KOPT-K1 (cell line): ENCODE measurements around the gene MXD3.
A peak's percentile ranks its signal among the peaks of the same experiment; 100 is the strongest.

Source experiments
- H3K27ac ChIP-seq: fragments of 200-600 bp; sonication (generic); 2 replicates; pipeline ENCODE4 v1.5.1; 2016; ENCODE audit warnings: antibody characterized with exemption, mild to moderate bottlenecking, low read depth, low read length; ENCODE audit not compliant: poor library complexity, severe bottlenecking
- H3K36me3 ChIP-seq: fragments of 200-600 bp; sonication (generic); 2 replicates; pipeline ENCODE4 v1.5.1; 2017; ENCODE audit warnings: antibody characterized with exemption, mild to moderate bottlenecking, low read length, moderate library complexity; ENCODE audit not compliant: insufficient read depth
- H3K9me3 ChIP-seq: fragments of 200-600 bp; sonication (generic); 2 replicates; pipeline ENCODE4 v1.5.1; 2017; ENCODE audit warnings: antibody characterized with exemption, low read length, mild to moderate bottlenecking; ENCODE audit not compliant: insufficient read depth, poor library complexity, severe bottlenecking

Gene MXD3

GRCh38 chr5:177304392-177305119 lies 7.1 kb downstream of the MXD3 start:
- Histone ChIP-seq H3K9me3 (no peaks in the 10 kb centered on the region), H3K36me3 (peaks cover 61% of the 10 kb centered on the region), H3K27ac (peak overlapping the region; percentile 85)

GRCh38 chr5:177303925-177304391 lies 7.7 kb downstream of the MXD3 start:
- Histone ChIP-seq H3K9me3 (no peaks in the 10 kb centered on the region), H3K36me3 (peaks cover 61% of the 10 kb centered on the region), H3K27ac (peak overlapping the region; percentile 85)

GRCh38 chr5:177303121-177303924 lies 8.4 kb downstream of the MXD3 start, which contains the start of the genes PRELID1 and RAB24:
Gene PRELID1 (plus strand): TSS chr5:177303799. CDS start chr5:177303986, 187 bp downstream.
Gene RAB24 (minus strand): TSS chr5:177303719. CDS start chr5:177303288, 431 bp downstream.
- Histone ChIP-seq H3K36me3 (peaks cover 60% of the 10 kb centered on the region), H3K9me3 (no peaks in the 10 kb centered on the region), H3K27ac (peak within 1 kb of the TSS; percentile 85)

GRCh38 chr5:177302354-177303110 lies 9.2 kb downstream of the MXD3 start:
- Histone ChIP-seq H3K9me3 (no peaks in the 10 kb centered on the region), H3K27ac (peak overlapping the region; percentile 85), H3K36me3 (peaks cover 58% of the 10 kb centered on the region)

GRCh38 chr5:177301503-177302165 lies 10.1 kb downstream of the MXD3 start:
- H3K27ac ChIP-seq = no peak overlapping the region
- H3K36me3 ChIP-seq = peaks cover 56% of the 10 kb centered on the region
- H3K9me3 ChIP-seq = no peaks in the 10 kb centered on the region

GRCh38 chr5:177300951-177301350 lies 10.7 kb downstream of the MXD3 start:
- Histone ChIP-seq H3K27ac (peak overlapping the region; percentile 68), H3K36me3 (peaks cover 56% of the 10 kb centered on the region), H3K9me3 (no peaks in the 10 kb centered on the region)

GRCh38 chr5:177300236-177300880 lies 11.3 kb downstream of the MXD3 start:
- Histone ChIP-seq H3K27ac (peak overlapping the region; percentile 68), H3K36me3 (peaks cover 56% of the 10 kb centered on the region)

GRCh38 chr5:177299697-177300096 lies 12.0 kb downstream of the MXD3 start:
- Histone ChIP-seq H3K36me3 (peaks cover 62% of the 10 kb centered on the region), H3K9me3 (no peaks in the 10 kb centered on the region), H3K27ac (peak overlapping the region; percentile 68)

More at GRCh38 chr5:177300236-177300880, 11.3 kb downstream of the MXD3 start:
- no peaks in the 10 kb centered on the region for H3K9me3 ChIP-seq

GRCh38 chr5:177297922-177298321 lies 13.8 kb downstream of the MXD3 start:
- no peak overlapping the region for H3K27ac ChIP-seq
- H3K36me3 ChIP-seq = peaks cover 80% of the 10 kb centered on the region
- no peaks in the 10 kb centered on the region for H3K9me3 ChIP-seq

- H3K36me3 ChIP-seq = peaks cover 87% of the 10 kb centered on the region
- H3K9me3 ChIP-seq = no peaks in the 10 kb centered on the region
- H3K27ac ChIP-seq = peak overlapping the region; percentile 26
Observed at GRCh38 chr5:177296581-177296980, 15.1 kb downstream of the MXD3 start.

- H3K9me3 ChIP-seq = no peaks in the 10 kb centered on the region
- peaks cover 87% of the 10 kb centered on the region for H3K36me3 ChIP-seq
- peak overlapping the region; percentile 26 for H3K27ac ChIP-seq
Observed at GRCh38 chr5:177295924-177296323, 15.8 kb downstream of the MXD3 start.

GRCh38 chr5:177294632-177295031 lies 17.1 kb downstream of the MXD3 start:
- Histone ChIP-seq H3K9me3 (no peaks in the 10 kb centered on the region), H3K36me3 (peaks cover 95% of the 10 kb centered on the region), H3K27ac (no peak overlapping the region)

GRCh38 chr5:177293819-177294581 lies 17.7 kb downstream of the MXD3 start:
- no peak overlapping the region for H3K27ac ChIP-seq
- H3K9me3 ChIP-seq = no peaks in the 10 kb centered on the region
- peaks cover 95% of the 10 kb centered on the region for H3K36me3 ChIP-seq
